Measurements from ENCODE around the gene TMEM44.

GRCh38 chr3:194560047-194560446, 73.2 kb downstream of the TMEM44 start:
- TF ChIP-seq BACH2 (CRISPR knock-in tag; IDR thresholded peaks at IDR 0.05; ENCODE audit: borderline replicate concordance), result no peak
- no peak for TF ChIP-seq ARNTL (CRISPR knock-in tag; IDR thresholded peaks at IDR 0.05; ENCODE audit: borderline replicate concordance, low read depth)
- TF ChIP-seq ZNF565 (CRISPR knock-in tag; conservative IDR thresholded peaks at IDR 0.05; ENCODE audit: low read depth), result no peak
- no peak for TF ChIP-seq GLIS3 (CRISPR knock-in tag; IDR thresholded peaks at IDR 0.05)

All from SK-N-SH treated with all-trans-retinoic acid at 6 μM for 48 hours (cell line).